ENCODE results near the gene BPGM.

BPGM gene

DNA sequence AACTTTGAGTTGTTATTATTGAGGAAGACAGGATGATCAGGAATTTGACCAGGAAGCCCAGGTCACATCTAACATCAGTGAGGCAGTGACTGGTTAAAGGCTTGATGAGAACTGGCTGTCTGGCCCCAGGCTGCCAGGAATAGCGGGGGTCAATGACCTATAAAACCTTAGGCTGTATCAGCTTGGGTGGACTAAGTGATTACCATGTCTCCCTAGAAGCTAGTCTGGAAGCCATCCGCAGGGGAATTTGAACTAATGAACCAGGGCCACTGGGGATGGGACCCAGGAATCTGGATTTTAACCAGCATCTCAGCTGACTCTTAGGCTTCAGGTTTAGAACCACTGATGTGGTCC lies 56.6 kb downstream of the BPGM start:
- H3K27ac Mint-ChIP-seq = no peak overlapping the region
- H3K4me1 Mint-ChIP-seq = no peaks in the 10 kb centered on the region
- no peaks in the 10 kb centered on the region for H3K9me3 Mint-ChIP-seq
- H3K27me3 Mint-ChIP-seq = peaks cover 2% of the 10 kb centered on the region
- DNase-seq (ENCODE audit: low spot score in 2 of 2) (no peak), ATAC-seq (ENCODE audit: low read depth) (no peak)
- no peaks in the 10 kb centered on the region for H3K36me3 Mint-ChIP-seq
- no peak overlapping the region for H3K4me3 Mint-ChIP-seq

DNA sequence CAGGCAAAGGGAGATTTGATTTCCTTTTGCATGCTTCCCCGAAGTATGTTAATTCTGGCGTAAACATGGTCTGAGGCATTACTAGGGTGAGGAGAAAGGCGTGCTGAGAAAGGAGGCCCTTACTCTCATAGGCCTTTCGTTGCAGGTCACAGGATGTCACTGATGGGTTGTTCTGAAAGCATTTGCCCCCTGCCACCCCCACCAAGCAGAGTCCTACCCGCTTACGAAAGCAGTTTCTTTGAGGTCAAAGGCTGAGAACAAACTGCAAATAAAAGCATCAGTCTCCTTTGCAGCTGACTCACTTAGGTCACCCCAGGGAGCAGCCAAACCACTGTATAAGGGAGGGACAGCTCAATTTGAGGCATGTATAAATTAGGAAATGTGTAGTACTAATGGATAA lies 57.1 kb downstream of the BPGM start:
- Mint-ChIP-seq H3K27me3 (peaks cover 2% of the 10 kb centered on the region), H3K36me3 (no peaks in the 10 kb centered on the region), H3K9me3 (no peaks in the 10 kb centered on the region), H3K4me1 (no peaks in the 10 kb centered on the region), H3K27ac (no peak overlapping the region), H3K4me3 (no peak overlapping the region)
- no peak for DNase-seq (ENCODE audit: low spot score in 2 of 2)
- no peak for ATAC-seq (ENCODE audit: low read depth)

DNA sequence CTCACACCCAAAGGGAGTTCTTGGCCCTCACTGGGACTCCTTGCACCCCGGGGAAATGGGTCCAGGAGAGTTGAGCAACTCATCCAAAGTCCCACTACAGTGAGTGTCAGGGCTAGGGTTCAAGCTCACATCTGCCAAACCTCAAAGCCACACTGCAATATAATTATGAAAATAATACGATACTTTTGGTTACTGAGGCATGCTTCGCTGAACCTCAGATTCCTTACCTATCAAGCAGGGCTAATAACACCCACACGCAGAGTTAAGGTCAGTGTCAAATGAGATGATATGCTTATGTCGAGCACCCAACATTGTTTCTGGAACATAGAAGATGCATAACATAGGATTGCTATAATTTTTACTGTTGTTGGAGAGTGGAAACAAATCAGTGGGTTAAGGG lies 58.2 kb downstream of the BPGM start:
- H3K27me3 Mint-ChIP-seq = peaks cover 2% of the 10 kb centered on the region

DNA sequence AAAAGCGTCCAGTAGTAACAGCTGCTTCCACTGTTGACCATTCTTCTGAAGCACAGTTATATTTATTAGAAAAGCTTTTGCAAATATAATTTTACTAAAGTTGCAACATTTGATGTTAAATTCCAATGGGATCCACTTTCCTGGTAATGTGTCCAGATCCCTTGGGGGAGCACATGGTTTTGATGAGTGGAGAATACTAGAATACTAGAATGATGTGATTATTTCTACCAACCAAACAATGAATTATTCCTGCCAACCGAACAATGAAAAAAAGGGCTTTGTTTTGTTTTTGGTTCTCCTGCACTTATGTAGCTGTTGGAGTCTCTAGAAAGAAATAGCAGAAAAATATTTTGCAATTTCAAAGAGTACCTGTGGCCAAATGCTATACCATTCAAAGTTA lies 59.1 kb downstream of the BPGM start:
- Mint-ChIP-seq H3K27me3 (peaks cover 5% of the 10 kb centered on the region), H3K9me3 (no peaks in the 10 kb centered on the region), H3K27ac (no peak overlapping the region), H3K4me1 (no peaks in the 10 kb centered on the region), H3K36me3 (no peaks in the 10 kb centered on the region), H3K4me3 (no peak overlapping the region)
- DNase-seq (ENCODE audit: low spot score in 2 of 2) = no peak
- no peak for ATAC-seq (ENCODE audit: low read depth)

More for the DNA sequence above, 58.2 kb downstream of the BPGM start:
- ATAC-seq (ENCODE audit: low read depth) (no peak), DNase-seq (ENCODE audit: low spot score in 2 of 2) (no peak)
- H3K4me3 Mint-ChIP-seq = no peak overlapping the region
- no peaks in the 10 kb centered on the region for H3K9me3 Mint-ChIP-seq
- no peak overlapping the region for H3K27ac Mint-ChIP-seq
- no peaks in the 10 kb centered on the region for H3K36me3 Mint-ChIP-seq
- H3K4me1 Mint-ChIP-seq = no peaks in the 10 kb centered on the region

DNA sequence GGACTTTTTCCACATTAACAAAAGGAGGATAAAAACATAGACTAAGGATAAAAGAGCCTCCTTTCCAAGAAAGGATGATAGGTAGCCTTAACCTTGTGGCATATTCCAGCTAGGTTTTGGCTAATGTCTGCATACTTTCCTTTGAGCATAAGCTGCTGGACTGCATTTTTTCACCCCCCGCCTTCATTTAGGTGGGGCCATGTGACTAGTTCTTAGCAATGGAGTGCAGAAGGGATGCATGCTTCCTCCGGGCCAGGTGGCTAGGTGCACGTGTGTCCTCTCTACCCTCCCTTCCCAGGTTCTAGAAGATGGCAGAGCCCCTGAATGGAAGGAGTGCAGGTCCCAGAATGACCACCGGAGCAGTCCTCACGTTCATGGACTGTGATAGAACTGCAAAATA lies 59.8 kb downstream of the BPGM start:
- no peaks in the 10 kb centered on the region for H3K4me1 Mint-ChIP-seq
- H3K4me3 Mint-ChIP-seq = no peak overlapping the region

DNA sequence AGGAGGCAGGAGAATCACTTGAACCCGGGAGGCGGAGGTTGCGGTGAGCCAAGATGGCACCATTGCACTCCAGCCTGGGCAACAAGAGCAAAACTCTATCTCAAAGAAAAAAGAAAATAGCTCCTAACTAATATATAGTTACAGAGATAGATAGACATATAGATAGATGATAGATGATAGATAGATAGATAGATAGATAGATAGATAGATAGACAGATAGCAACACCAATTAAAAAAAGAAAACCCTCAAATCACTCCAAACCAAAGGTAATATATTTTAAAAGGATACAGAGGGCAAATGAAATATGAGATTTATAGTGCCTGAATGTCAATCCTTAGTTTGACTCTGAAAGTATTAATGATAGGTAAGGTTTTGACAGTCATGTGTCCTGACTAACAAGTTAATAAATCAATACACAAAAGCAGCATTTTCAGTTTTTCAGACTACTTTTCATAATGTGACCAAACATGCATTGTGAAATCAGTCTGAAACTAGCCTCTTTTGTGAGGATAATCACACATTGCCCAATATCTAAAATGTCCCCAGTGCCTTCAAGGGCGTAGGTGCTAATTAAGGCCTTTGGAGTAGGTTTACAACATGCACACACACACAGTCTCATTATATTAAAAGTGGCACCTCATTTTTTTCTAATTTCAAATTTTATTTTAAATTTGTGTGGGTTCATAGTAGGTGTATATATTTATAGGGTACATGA lies 61.2 kb downstream of the BPGM start:
- Mint-ChIP-seq H3K27ac (no peak overlapping the region), H3K4me3 (no peak overlapping the region), H3K4me1 (no peaks in the 10 kb centered on the region), H3K9me3 (no peaks in the 10 kb centered on the region), H3K36me3 (no peaks in the 10 kb centered on the region), H3K27me3 (peaks cover 8% of the 10 kb centered on the region)
- ATAC-seq (ENCODE audit: low read depth) (no peak), DNase-seq (ENCODE audit: low spot score in 2 of 2) (no peak)

More for the DNA sequence above, 59.8 kb downstream of the BPGM start:
- peaks cover 5% of the 10 kb centered on the region for H3K27me3 Mint-ChIP-seq
- H3K27ac Mint-ChIP-seq = no peak overlapping the region
- ATAC-seq (ENCODE audit: low read depth) (no peak), DNase-seq (ENCODE audit: low spot score in 2 of 2) (no peak)
- H3K36me3 Mint-ChIP-seq = no peaks in the 10 kb centered on the region
- no peaks in the 10 kb centered on the region for H3K9me3 Mint-ChIP-seq

DNA sequence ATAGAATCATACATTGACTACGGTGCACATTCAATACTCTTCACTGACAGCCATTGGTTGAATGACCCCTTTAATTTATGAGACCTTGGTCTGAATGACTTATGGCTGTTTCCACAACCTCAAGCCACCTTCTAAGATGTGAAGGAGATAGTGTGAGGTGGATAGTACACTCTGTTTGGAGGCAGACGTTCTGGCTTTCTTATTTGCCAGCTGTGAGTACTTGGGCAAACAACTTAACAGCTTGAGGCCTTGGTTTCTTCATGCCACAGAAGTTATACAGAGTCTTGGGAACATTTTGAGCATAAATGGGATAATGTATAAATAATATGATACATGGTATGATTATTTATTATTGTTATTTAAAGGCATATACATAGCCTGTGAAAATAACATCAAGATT lies 62.0 kb downstream of the BPGM start:
- H3K27me3 Mint-ChIP-seq = peaks cover 12% of the 10 kb centered on the region
- H3K4me1 Mint-ChIP-seq = no peaks in the 10 kb centered on the region
- no peaks in the 10 kb centered on the region for H3K36me3 Mint-ChIP-seq
- ATAC-seq (ENCODE audit: low read depth) (no peak), DNase-seq (ENCODE audit: low spot score in 2 of 2) (no peak)
- H3K9me3 Mint-ChIP-seq = no peaks in the 10 kb centered on the region
- H3K27ac Mint-ChIP-seq = no peak overlapping the region
- no peak overlapping the region for H3K4me3 Mint-ChIP-seq

DNA sequence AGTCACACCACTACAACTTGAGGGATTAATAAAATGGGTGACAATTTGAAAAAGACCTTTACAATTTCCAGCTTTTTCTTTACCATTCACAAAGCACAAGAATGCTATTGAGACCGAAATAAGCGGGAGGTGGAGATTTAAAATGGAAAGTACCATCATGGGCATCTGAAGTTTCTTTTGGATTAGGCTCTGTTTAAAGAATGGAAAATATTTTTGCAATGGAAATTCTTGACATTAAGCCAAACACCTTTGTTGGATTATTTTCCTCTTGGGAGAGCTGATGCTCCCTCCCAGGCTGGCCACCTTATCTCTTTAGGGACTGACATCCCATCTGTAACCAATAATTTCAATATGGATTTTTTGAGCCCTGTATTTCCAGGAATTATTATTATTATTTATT lies 62.5 kb downstream of the BPGM start:
- H3K36me3 Mint-ChIP-seq = no peaks in the 10 kb centered on the region
- H3K4me3 Mint-ChIP-seq = no peak overlapping the region
- peaks cover 15% of the 10 kb centered on the region for H3K27me3 Mint-ChIP-seq
- H3K4me1 Mint-ChIP-seq = no peaks in the 10 kb centered on the region
- DNase-seq (ENCODE audit: low spot score in 2 of 2) (no peak), ATAC-seq (ENCODE audit: low read depth) (no peak)
- no peaks in the 10 kb centered on the region for H3K9me3 Mint-ChIP-seq
- H3K27ac Mint-ChIP-seq = no peak overlapping the region

DNA sequence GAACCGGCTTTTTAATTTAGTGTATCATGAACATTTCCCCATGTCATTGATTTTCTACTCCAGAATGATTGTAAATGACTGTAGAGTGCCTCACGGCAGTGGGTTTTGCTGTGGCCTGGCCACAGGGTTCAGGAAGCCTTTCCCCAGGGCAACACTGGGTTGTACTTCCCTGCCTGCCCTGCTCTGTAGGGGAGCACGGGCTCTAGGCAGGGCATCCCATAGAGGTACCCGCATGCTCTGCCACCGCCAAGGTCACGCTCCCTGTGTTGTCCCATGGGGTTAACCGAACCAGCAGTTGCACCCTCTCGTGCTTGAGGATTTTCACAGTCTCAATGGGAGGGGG lies 63.8 kb downstream of the BPGM start:
- DNase-seq (ENCODE audit: low spot score in 2 of 2) = no peak
- no peak for ATAC-seq (ENCODE audit: low read depth)
- Mint-ChIP-seq H3K9me3 (no peaks in the 10 kb centered on the region), H3K27me3 (peaks cover 18% of the 10 kb centered on the region), H3K27ac (no peak overlapping the region), H3K4me3 (no peak overlapping the region), H3K4me1 (no peaks in the 10 kb centered on the region), H3K36me3 (no peaks in the 10 kb centered on the region)

DNA sequence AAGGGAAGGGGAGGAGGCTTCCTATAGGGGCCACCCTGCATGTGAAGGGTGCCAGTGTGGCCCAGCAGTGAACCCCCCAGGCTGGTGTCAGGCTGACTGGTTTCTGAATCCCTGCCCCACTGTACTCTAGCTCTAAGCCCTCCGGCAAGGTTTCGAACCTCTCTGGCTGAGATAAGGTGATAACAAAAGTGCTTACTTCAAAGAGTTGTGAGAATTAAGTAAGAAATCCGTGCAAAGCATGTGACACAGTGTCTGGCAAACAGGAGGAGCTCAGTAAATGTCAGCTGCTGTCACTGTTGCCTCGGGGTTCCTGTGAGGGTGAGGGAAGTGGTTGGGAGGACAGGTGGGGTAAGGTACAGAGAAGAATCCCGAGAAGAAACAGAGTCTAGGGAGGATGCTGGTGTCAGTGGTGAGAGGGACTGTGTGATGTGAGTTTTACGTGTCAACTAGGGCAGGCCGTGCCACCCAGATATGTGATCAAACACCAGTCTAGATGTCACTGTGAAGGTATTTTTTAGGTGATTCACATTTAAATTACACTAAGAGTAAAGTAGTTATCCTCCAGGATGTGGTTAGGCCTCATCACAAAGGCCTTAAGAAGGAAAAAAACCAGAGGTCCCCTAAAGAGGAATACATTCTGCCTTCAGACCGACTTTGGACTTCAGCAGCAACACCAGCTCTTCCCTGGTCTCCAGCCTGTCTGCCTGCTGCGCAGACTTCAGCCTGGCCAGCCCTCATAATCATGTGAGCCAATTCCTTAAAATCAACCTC lies 64.4 kb downstream of the BPGM start:
- no peak overlapping the region for H3K4me3 Mint-ChIP-seq

DNA sequence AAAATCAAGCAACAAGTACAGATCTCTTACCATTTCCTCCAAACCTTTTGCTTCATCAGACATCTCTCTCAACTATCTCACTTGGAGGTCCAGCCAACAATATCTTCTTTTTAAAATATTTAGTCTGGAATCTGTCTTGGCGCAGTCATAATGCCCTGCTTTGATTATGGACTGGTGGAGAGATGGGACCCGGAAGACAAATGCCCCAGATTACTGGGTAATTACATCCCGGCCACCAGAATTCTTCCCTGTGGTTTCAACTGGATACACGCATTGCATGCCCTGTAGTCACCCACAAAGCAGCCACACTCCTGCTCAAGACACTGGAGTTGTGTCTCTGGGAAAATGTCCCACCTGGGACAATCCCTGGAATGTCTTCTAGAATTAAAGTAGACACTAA lies 65.5 kb downstream of the BPGM start:
- peaks cover 16% of the 10 kb centered on the region for H3K27me3 Mint-ChIP-seq
- no peaks in the 10 kb centered on the region for H3K9me3 Mint-ChIP-seq
- no peaks in the 10 kb centered on the region for H3K4me1 Mint-ChIP-seq
- ATAC-seq (ENCODE audit: low read depth) (no peak), DNase-seq (ENCODE audit: low spot score in 2 of 2) (no peak)
- H3K36me3 Mint-ChIP-seq = no peaks in the 10 kb centered on the region
- H3K27ac Mint-ChIP-seq = no peak overlapping the region
- no peak overlapping the region for H3K4me3 Mint-ChIP-seq

More for the DNA sequence above, 64.4 kb downstream of the BPGM start:
- peaks cover 18% of the 10 kb centered on the region for H3K27me3 Mint-ChIP-seq
- no peaks in the 10 kb centered on the region for H3K36me3 Mint-ChIP-seq
- no peaks in the 10 kb centered on the region for H3K9me3 Mint-ChIP-seq
- ATAC-seq (ENCODE audit: low read depth) (no peak), DNase-seq (ENCODE audit: low spot score in 2 of 2) (no peak)
- no peak overlapping the region for H3K27ac Mint-ChIP-seq
- no peaks in the 10 kb centered on the region for H3K4me1 Mint-ChIP-seq

DNA sequence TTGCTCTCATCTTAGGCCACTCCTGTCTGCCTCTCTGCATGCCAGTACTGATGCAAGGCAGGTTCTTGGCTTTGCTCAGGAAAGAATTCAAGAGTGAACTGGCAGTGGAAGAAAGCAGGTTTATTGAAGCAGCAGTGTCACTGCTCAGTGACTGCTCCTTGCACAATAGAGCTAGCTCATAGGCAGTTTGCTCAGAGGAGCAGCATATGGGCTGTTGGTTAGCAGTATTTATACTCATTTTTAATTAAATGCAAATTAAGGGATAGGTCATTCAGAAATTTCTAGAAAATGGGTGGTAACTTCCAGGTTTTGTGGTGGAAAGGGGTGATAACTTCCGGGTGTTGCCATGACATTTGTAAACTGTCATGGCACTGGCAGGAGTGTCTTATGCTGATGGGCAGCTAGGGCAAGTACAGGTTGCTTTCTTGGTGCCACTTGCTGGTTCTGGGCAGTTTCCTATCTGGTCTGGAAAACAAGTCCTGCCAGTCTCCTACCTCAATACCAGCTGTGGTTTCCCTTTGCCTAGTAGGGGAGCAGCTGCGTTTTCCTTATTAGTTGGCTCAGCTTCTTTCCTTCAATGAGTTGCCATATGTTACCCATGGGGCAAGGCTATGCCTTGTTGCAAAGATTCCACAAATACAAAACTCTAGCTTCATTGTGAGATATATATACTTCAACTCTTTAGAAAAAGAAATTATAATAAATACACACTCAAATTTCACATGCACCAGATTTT lies 68.0 kb downstream of the BPGM start:
- DNase-seq (ENCODE audit: low spot score in 2 of 2) = no peak
- no peak for ATAC-seq (ENCODE audit: low read depth)
- H3K4me3 Mint-ChIP-seq = no peak overlapping the region
- no peaks in the 10 kb centered on the region for H3K9me3 Mint-ChIP-seq
- H3K36me3 Mint-ChIP-seq = no peaks in the 10 kb centered on the region
- H3K4me1 Mint-ChIP-seq = no peaks in the 10 kb centered on the region
- peaks cover 16% of the 10 kb centered on the region for H3K27me3 Mint-ChIP-seq
- H3K27ac Mint-ChIP-seq = no peak overlapping the region

DNA sequence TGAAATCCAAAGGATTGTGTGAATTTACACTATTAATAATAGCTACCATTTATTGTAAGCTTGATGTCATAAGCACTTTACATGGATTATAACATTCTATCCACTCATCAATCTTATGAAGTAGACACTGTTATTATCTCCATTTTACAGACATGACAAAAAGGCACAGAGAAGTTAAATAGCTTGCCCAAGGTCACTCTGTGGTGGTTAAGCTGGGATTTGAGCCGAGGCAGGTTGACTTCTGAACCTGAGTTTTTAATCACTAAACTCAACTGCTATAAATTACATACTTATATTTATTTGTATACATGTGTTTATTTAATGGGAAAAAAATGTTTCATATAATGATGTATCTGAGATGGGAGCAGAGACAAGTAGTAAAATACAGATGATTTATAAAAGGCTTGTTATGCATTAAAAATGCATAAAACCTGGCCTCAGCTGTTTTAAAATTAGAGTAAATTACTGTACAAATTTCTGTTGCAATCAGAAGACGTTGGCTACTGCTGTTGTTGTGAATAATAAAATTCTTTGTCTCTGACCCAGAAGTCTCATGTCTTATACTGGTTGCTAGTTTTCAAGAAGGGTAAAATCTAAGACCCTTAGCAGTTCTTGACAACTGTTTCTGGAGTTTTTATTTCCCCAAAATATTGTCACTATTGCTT lies 71.7 kb downstream of the BPGM start:
- DNase-seq (ENCODE audit: low spot score in 2 of 2) = no peak
- Mint-ChIP-seq H3K9me3 (no peaks in the 10 kb centered on the region), H3K4me1 (no peaks in the 10 kb centered on the region), H3K4me3 (no peak overlapping the region), H3K27me3 (peaks cover 8% of the 10 kb centered on the region), H3K27ac (no peak overlapping the region), H3K36me3 (no peaks in the 10 kb centered on the region)
- no peak for ATAC-seq (ENCODE audit: low read depth)

Data from memory B cell (primary cell).